IPS-18a (cell line): ENCODE measurements around the gene ARHGAP26.

Experiments used
- H3K27ac ChIP-seq: one replicate; pipeline ENCODE4 v1.5.1; 2013; ENCODE audit warnings: low read length
- H3K27me3 ChIP-seq: one replicate; pipeline ENCODE4 v1.6.1; 2013; ENCODE audit warnings: mild to moderate bottlenecking, low read length; ENCODE audit not compliant: control insufficient read depth, insufficient read depth
- H3K36me3 ChIP-seq: one replicate; pipeline ENCODE4 v1.6.1; 2013; ENCODE audit warnings: low read depth, low read length; ENCODE audit not compliant: control insufficient read depth
- H3K4me1 ChIP-seq: one replicate; pipeline ENCODE4 v1.6.1; 2013; ENCODE audit warnings: low read depth, low read length; ENCODE audit not compliant: control insufficient read depth
- H3K4me3 ChIP-seq: one replicate; pipeline ENCODE4 v1.5.1; 2013; ENCODE audit warnings: low read length
- H3K9ac ChIP-seq: one replicate; pipeline ENCODE4 v1.6.1; 2013; ENCODE audit warnings: mild to moderate bottlenecking, low read length, moderate library complexity
- H3K9me3 ChIP-seq: one replicate; pipeline ENCODE4 v1.6.1; 2013; ENCODE audit warnings: low read depth, low read length; ENCODE audit not compliant: control insufficient read depth

The ARHGAP26 gene

GRCh38 chr5:143155455-143155854 is 385.3 kb downstream of the ARHGAP26 start:
- Histone ChIP-seq H3K36me3 (no peaks in the 10 kb centered on the region), H3K27ac (no peak overlapping the region), H3K4me3 (no peak overlapping the region), H3K9ac (no peak overlapping the region), H3K4me1 (peaks cover 6% of the 10 kb centered on the region), H3K27me3 (no peaks in the 10 kb centered on the region), H3K9me3 (no peaks in the 10 kb centered on the region)

- Histone ChIP-seq H3K9ac (no peak overlapping the region), H3K9me3 (no peaks in the 10 kb centered on the region), H3K4me3 (no peak overlapping the region), H3K27ac (no peak overlapping the region), H3K27me3 (no peaks in the 10 kb centered on the region), H3K4me1 (peaks cover 6% of the 10 kb centered on the region), H3K36me3 (no peaks in the 10 kb centered on the region)
Measured at GRCh38 chr5:143156086-143156485, 385.9 kb downstream of the ARHGAP26 start.

- no peak overlapping the region for H3K9ac ChIP-seq
- no peaks in the 10 kb centered on the region for H3K36me3 ChIP-seq
- no peaks in the 10 kb centered on the region for H3K27me3 ChIP-seq
- H3K4me1 ChIP-seq = peaks cover 6% of the 10 kb centered on the region
- H3K9me3 ChIP-seq = no peaks in the 10 kb centered on the region
- no peak overlapping the region for H3K27ac ChIP-seq
- H3K4me3 ChIP-seq = no peak overlapping the region
Measured at GRCh38 chr5:143156572-143156971, 386.4 kb downstream of the ARHGAP26 start.

- Histone ChIP-seq H3K4me3 (no peak overlapping the region), H3K36me3 (no peaks in the 10 kb centered on the region), H3K27ac (no peak overlapping the region), H3K9ac (no peak overlapping the region), H3K4me1 (peaks cover 6% of the 10 kb centered on the region), H3K27me3 (no peaks in the 10 kb centered on the region), H3K9me3 (no peaks in the 10 kb centered on the region)
Measured at GRCh38 chr5:143159031-143159430, 388.9 kb downstream of the ARHGAP26 start.

GRCh38 chr5:143161885-143162540 is 391.8 kb downstream of the ARHGAP26 start:
- Histone ChIP-seq H3K9me3 (no peaks in the 10 kb centered on the region), H3K4me1 (no peaks in the 10 kb centered on the region), H3K27ac (no peak overlapping the region), H3K4me3 (no peak overlapping the region), H3K27me3 (no peaks in the 10 kb centered on the region), H3K9ac (no peak overlapping the region), H3K36me3 (no peaks in the 10 kb centered on the region)

- Histone ChIP-seq H3K27ac (no peak overlapping the region), H3K36me3 (no peaks in the 10 kb centered on the region), H3K9ac (no peak overlapping the region)
Measured at GRCh38 chr5:143162810-143163209, 392.6 kb downstream of the ARHGAP26 start.

GRCh38 chr5:143164557-143164956 is 394.4 kb downstream of the ARHGAP26 start:
- H3K9ac ChIP-seq = no peak overlapping the region
- no peak overlapping the region for H3K4me3 ChIP-seq
- no peaks in the 10 kb centered on the region for H3K36me3 ChIP-seq
- no peaks in the 10 kb centered on the region for H3K27me3 ChIP-seq
- H3K4me1 ChIP-seq = no peaks in the 10 kb centered on the region
- H3K27ac ChIP-seq = no peak overlapping the region
- no peaks in the 10 kb centered on the region for H3K9me3 ChIP-seq

More at GRCh38 chr5:143162810-143163209, 392.6 kb downstream of the ARHGAP26 start:
- Histone ChIP-seq H3K9me3 (no peaks in the 10 kb centered on the region), H3K4me1 (no peaks in the 10 kb centered on the region), H3K4me3 (no peak overlapping the region), H3K27me3 (no peaks in the 10 kb centered on the region)

GRCh38 chr5:143165049-143165880 is 395.1 kb downstream of the ARHGAP26 start:
- no peaks in the 10 kb centered on the region for H3K9me3 ChIP-seq
- H3K36me3 ChIP-seq = no peaks in the 10 kb centered on the region
- peaks cover 3% of the 10 kb centered on the region for H3K4me1 ChIP-seq
- H3K4me3 ChIP-seq = no peak overlapping the region
- no peak overlapping the region for H3K27ac ChIP-seq
- H3K27me3 ChIP-seq = no peaks in the 10 kb centered on the region
- H3K9ac ChIP-seq = no peak overlapping the region

GRCh38 chr5:143166090-143166489 is 395.9 kb downstream of the ARHGAP26 start:
- H3K27me3 ChIP-seq = no peaks in the 10 kb centered on the region
- H3K27ac ChIP-seq = no peak overlapping the region
- H3K9ac ChIP-seq = no peak overlapping the region
- no peaks in the 10 kb centered on the region for H3K9me3 ChIP-seq
- peaks cover 3% of the 10 kb centered on the region for H3K4me1 ChIP-seq
- no peaks in the 10 kb centered on the region for H3K36me3 ChIP-seq
- no peak overlapping the region for H3K4me3 ChIP-seq

GRCh38 chr5:143166661-143167420 is 396.7 kb downstream of the ARHGAP26 start:
- Histone ChIP-seq H3K9me3 (no peaks in the 10 kb centered on the region), H3K4me1 (peaks cover 3% of the 10 kb centered on the region), H3K9ac (no peak overlapping the region), H3K36me3 (no peaks in the 10 kb centered on the region), H3K27ac (no peak overlapping the region), H3K4me3 (no peak overlapping the region), H3K27me3 (no peaks in the 10 kb centered on the region)

- H3K27me3 ChIP-seq = no peaks in the 10 kb centered on the region
- no peak overlapping the region for H3K4me3 ChIP-seq
- peaks cover 10% of the 10 kb centered on the region for H3K4me1 ChIP-seq
- H3K9me3 ChIP-seq = no peaks in the 10 kb centered on the region
- H3K27ac ChIP-seq = no peak overlapping the region
- no peaks in the 10 kb centered on the region for H3K36me3 ChIP-seq
- H3K9ac ChIP-seq = no peak overlapping the region
Measured at GRCh38 chr5:143168171-143168741, 398.1 kb downstream of the ARHGAP26 start.
